HG03469 (cell line): Measurements from ENCODE around the gene ZNF446.
"Not testable (repeated sequence)": the region's sequence is repeated elsewhere in the genome, so short reads cannot be mapped to it uniquely, and the experiment has no call there.

Source experiments
- ATAC-seq: cut with Tn5 transposase; IDR thresholded peaks from one replicate; pipeline ENCODE4 v1.9.1; 2021; ENCODE audit warnings: mild to moderate bottlenecking, moderate library complexity, moderate number of reproducible peaks; ENCODE audit not compliant: unreplicated experiment

ZNF446 gene

GRCh38 chr19:58475714-58476497, at the start of gene ZNF446:
ZNF446 (plus strand) TSS chr19:58476352; CDS start chr19:58477219, 867 bp downstream.
- ATAC-seq = peak; percentile 76

- ATAC-seq = no peak
These were observed 47.5 kb upstream of the ZNF446 start for GRCh38 chr19:58428617-58429016.

GRCh38 chr19:58429745-58430144, 46.4 kb upstream of the ZNF446 start:
- ATAC-seq = no peak

GRCh38 chr19:58434217-58434616, 41.9 kb upstream of the ZNF446 start:
- no peak for ATAC-seq

- ATAC-seq = peak; percentile 89
These were observed 36.3 kb upstream of the ZNF446 start, which contains the start of gene ZNF132 for GRCh38 chr19:58439576-58440554. ZNF132 (minus strand) TSS chr19:58440153; CDS start chr19:58439821, 332 bp downstream.

GRCh38 chr19:58440556-58440955, 35.6 kb upstream of the ZNF446 start:
- no peak for ATAC-seq

GRCh38 chr19:58442986-58443385, 33.2 kb upstream of the ZNF446 start:
- ATAC-seq = not testable (repeated sequence)

- ATAC-seq = not testable (repeated sequence)
These were observed 27.3 kb upstream of the ZNF446 start for GRCh38 chr19:58448860-58449259.

GRCh38 chr19:58449980-58450379, 26.2 kb upstream of the ZNF446 start:
- ATAC-seq = not testable (repeated sequence)

- no peak for ATAC-seq
These were observed 25.2 kb upstream of the ZNF446 start for GRCh38 chr19:58450856-58451357.

- ATAC-seq = peak; percentile 82
These were observed 24.6 kb upstream of the ZNF446 start, which contains the start of gene ZNF324B for GRCh38 chr19:58451358-58452101. ZNF324B (plus strand) TSS chr19:58451622; CDS start chr19:58453702, 2,080 bp downstream.

GRCh38 chr19:58453743-58454142, 22.4 kb upstream of the ZNF446 start:
- ATAC-seq = no peak

- ATAC-seq = no peak
These were observed 20.8 kb upstream of the ZNF446 start for GRCh38 chr19:58455306-58455705.

- no peak for ATAC-seq
These were observed 20.0 kb upstream of the ZNF446 start for GRCh38 chr19:58456111-58456510.

- ATAC-seq = no peak
These were observed 16.1 kb upstream of the ZNF446 start for GRCh38 chr19:58460039-58460438.

- ATAC-seq = peak; percentile 2
These were observed 9.9 kb upstream of the ZNF446 start for GRCh38 chr19:58466089-58466759.

GRCh38 chr19:58466760-58467589, 9.2 kb upstream of the ZNF446 start, which contains the start of gene ZNF324:
ZNF324 (plus strand) TSS chr19:58467080; CDS start chr19:58469186, 2,106 bp downstream.
- ATAC-seq = peak; percentile 79

- no peak for ATAC-seq
These were observed 7.8 kb upstream of the ZNF446 start for GRCh38 chr19:58468216-58468839.
